HepG2 (cell line): ENCODE results near the gene TTN. TPM values are rescaled to one million over a fixed set of nuclear protein-coding genes. Genes with fewer than 3 reads are reported as not detected.

ENCODE experiments used
- FOXJ3 ChIP-seq: sonication (generic); formaldehyde crosslinking; IDR thresholded peaks from 2 replicates; pipeline ENCODE4 v1.4.0; 2020; ENCODE audit warnings: missing genetic modification reagents, mild to moderate bottlenecking, borderline replicate concordance
- HES4 ChIP-seq: sonication (generic); formaldehyde crosslinking; IDR thresholded peaks from 2 replicates; pipeline ENCODE4 v1.9.0; 2021; ENCODE audit warnings: mild to moderate bottlenecking, missing genetic modification reagents, borderline replicate concordance
- HNF4G ChIP-seq, 2 experiments: sonication (generic) in 1 of 2; formaldehyde crosslinking in 1 of 2; IDR thresholded peaks; 2 replicates each; pipeline versions ENCODE4 v1.4.0 to v1.6.1; 2011 to 2020; ENCODE audit warnings: borderline replicate concordance in 2 of 2, low read depth in 2 of 2, mild to moderate bottlenecking in 2 of 2, low read length in 1 of 2, missing genetic modification reagents in 1 of 2, moderate library complexity in 1 of 2
- KDM4B ChIP-seq: sonication (generic); formaldehyde crosslinking; IDR thresholded peaks from 2 replicates; pipeline ENCODE4 v1.4.0; 2020; ENCODE audit warnings: missing genetic modification reagents
- RAD51 ChIP-seq: fragments of 450-650 bp; IDR thresholded peaks from 2 replicates; pipeline ENCODE4 v1.6.1; 2016; ENCODE audit warnings: borderline replicate concordance
- RCOR2 ChIP-seq: IDR thresholded peaks from 2 replicates; pipeline ENCODE4 v1.6.1; 2016; ENCODE audit warnings: missing biosample characterization, missing genetic modification reagents
- SIN3B ChIP-seq: fragments of 150-350 bp; IDR thresholded peaks from 2 replicates; pipeline ENCODE4 v1.6.1; 2014; ENCODE audit warnings: low read length
- SIX4 ChIP-seq: sonication (generic); formaldehyde crosslinking; IDR thresholded peaks from 2 replicates; pipeline ENCODE4 v1.4.0; 2020; ENCODE audit warnings: missing genetic modification reagents
- STAG1 ChIP-seq: sonication (generic); formaldehyde crosslinking; IDR thresholded peaks from 2 replicates; pipeline ENCODE4 v1.4.0; 2020; ENCODE audit warnings: missing genetic modification reagents
- ZBTB21 ChIP-seq: sonication (generic); formaldehyde crosslinking; IDR thresholded peaks from 2 replicates; pipeline ENCODE4 v1.4.0; 2020; ENCODE audit warnings: missing genetic modification reagents
- ZFAT ChIP-seq: sonication (generic); formaldehyde crosslinking; conservative IDR thresholded peaks from 2 replicates; pipeline ENCODE4 v1.8.1; 2023; ENCODE audit warnings: missing genetic modification reagents, inconsistent platforms
- ZFP41 ChIP-seq: sonication (generic); formaldehyde crosslinking; IDR thresholded peaks from 2 replicates; pipeline ENCODE4 v1.4.0; 2020; ENCODE audit warnings: mild to moderate bottlenecking, missing genetic modification reagents, borderline replicate concordance
- ZFP90 ChIP-seq: sonication (generic); formaldehyde crosslinking; IDR thresholded peaks from 2 replicates; pipeline ENCODE4 v1.8.0; 2022; ENCODE audit warnings: missing genetic modification reagents, mild to moderate bottlenecking, inconsistent platforms, borderline replicate concordance
- ZNF234 ChIP-seq: sonication (generic); formaldehyde crosslinking; conservative IDR thresholded peaks from 2 replicates; pipeline ENCODE4 v1.5.1; 2020; ENCODE audit warnings: mild to moderate bottlenecking, missing genetic modification reagents
- ZNF34 ChIP-seq: sonication (generic); formaldehyde crosslinking; IDR thresholded peaks from 2 replicates; pipeline ENCODE4 v1.4.0; 2020; ENCODE audit warnings: mild to moderate bottlenecking, missing genetic modification reagents, borderline replicate concordance
- ZNF557 ChIP-seq: sonication (generic); formaldehyde crosslinking; IDR thresholded peaks from 2 replicates; pipeline ENCODE4 v1.4.0; 2020; ENCODE audit warnings: missing genetic modification reagents
- ZNF570 ChIP-seq: sonication (generic); formaldehyde crosslinking; IDR thresholded peaks from 2 replicates; pipeline ENCODE4 v1.4.0; 2020; ENCODE audit warnings: mild to moderate bottlenecking, missing genetic modification reagents, borderline replicate concordance
- ZNF776 ChIP-seq: sonication (generic); formaldehyde crosslinking; IDR thresholded peaks from 2 replicates; pipeline ENCODE4 v1.4.0; 2020; ENCODE audit warnings: mild to moderate bottlenecking, missing genetic modification reagents
- ZNF780A ChIP-seq: sonication (generic); formaldehyde crosslinking; IDR thresholded peaks from 2 replicates; pipeline ENCODE4 v1.8.0; 2022; ENCODE audit warnings: mild to moderate bottlenecking, missing genetic modification reagents, moderate library complexity
- ZNF816 ChIP-seq: sonication (generic); formaldehyde crosslinking; IDR thresholded peaks from 2 replicates; pipeline ENCODE4 v1.8.0; 2022; ENCODE audit warnings: missing genetic modification reagents, mild to moderate bottlenecking, borderline replicate concordance
- polyA plus RNA-seq, 8 experiments: library from polyadenylated mRNA; depleted of rRNA in 3 of 8; stranded (reverse) in 7 of 8; unstranded in 1 of 8; fragments of >200 nt; fragmentation: Illumina TruSeq in 4 of 8; extraction: Trizol in 4 of 8; gene quantifications; 2 replicates each; pipeline versions ENCODE4 v1.2.1 to v1.2.3, GENCODE V29; 2011 to 2016; ENCODE audit warnings: low read depth in 4 of 8, missing spikeins in 1 of 8, mixed read lengths in 1 of 8; ENCODE audit not compliant: insufficient read depth in 1 of 8
- total RNA-seq, 5 experiments: library from RNA; depleted of rRNA; stranded (reverse); fragments of >200 nt; fragmentation: Illumina TruSeq; extraction: Trizol; gene quantifications; 2 replicates each; pipeline ENCODE4 v1.2.3, GENCODE V29; 2016; ENCODE audit warnings: low read depth in 1 of 5
- TF ChIP-seq, protein P1 (sequence below): sonication (generic); formaldehyde crosslinking; conservative IDR thresholded peaks from 2 replicates; pipeline ENCODE4 v1.8.0; 2022; ENCODE audit warnings: missing genetic modification reagents
- TF ChIP-seq, protein P2 (sequence below): sonication (generic); formaldehyde crosslinking; IDR thresholded peaks from 2 replicates; pipeline ENCODE4 v1.8.1; 2023; ENCODE audit warnings: mild to moderate bottlenecking, missing genetic modification reagents, borderline replicate concordance
- TF ChIP-seq, protein P3 (sequence below): sonication (generic); formaldehyde crosslinking; IDR thresholded peaks from 2 replicates; pipeline ENCODE4 v1.8.0; 2022; ENCODE audit warnings: missing genetic modification reagents, mild to moderate bottlenecking, inconsistent platforms, borderline replicate concordance
- TF ChIP-seq, protein P4 (sequence below): sonication (generic); formaldehyde crosslinking; IDR thresholded peaks from 2 replicates; pipeline ENCODE4 v1.5.0; 2020; ENCODE audit warnings: missing genetic modification reagents

Gene TTN
- total and polyA plus RNA-seq, 2 of the 13 experiments (the other 11 are each of a cell fraction or from before 2014, with no cell fraction given): under 0.01 TPM

DNA sequence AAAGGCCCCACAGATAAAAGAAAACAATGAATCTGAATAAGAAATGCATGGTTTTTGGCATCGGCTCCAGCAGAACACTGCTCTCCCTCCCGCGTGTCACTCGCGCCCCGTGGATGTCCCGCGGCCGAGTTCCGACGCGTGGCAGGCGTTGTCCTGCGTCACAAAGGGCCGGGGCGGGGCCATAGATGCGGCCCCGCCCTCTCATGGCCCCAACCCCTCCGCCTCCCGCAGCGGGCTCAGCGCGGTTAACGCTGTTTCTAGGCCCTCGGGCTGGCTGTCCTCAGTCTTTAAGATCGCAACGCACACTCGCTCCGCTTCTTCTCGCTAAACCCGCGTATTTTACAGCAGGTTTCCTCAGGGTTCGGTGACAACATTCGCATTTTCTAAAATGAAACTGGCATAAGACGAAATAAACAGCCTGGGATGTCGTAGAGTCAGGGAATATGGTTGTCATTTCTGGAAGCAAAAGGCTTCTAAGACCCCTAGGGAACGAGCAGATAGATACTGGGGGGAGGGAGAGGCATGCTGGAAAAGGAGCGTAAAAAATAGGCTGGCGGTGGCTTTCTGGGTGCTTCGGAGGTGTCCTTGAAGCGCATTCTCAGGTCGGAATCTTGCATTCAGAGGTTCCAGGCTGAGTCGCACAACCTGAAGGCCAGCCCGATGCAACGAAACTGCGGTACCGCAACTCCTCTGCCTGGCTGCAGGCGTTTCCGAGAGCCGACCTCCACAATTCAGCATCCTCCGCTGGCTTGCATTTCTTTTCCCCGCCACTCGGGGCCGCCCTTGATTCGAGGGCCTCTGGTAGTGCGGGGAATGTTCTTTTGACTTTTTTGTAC lies 328.6 kb downstream of the TTN start, which contains the start of gene FKBP7 (continued):
- TF ChIP-seq, protein P1, sequence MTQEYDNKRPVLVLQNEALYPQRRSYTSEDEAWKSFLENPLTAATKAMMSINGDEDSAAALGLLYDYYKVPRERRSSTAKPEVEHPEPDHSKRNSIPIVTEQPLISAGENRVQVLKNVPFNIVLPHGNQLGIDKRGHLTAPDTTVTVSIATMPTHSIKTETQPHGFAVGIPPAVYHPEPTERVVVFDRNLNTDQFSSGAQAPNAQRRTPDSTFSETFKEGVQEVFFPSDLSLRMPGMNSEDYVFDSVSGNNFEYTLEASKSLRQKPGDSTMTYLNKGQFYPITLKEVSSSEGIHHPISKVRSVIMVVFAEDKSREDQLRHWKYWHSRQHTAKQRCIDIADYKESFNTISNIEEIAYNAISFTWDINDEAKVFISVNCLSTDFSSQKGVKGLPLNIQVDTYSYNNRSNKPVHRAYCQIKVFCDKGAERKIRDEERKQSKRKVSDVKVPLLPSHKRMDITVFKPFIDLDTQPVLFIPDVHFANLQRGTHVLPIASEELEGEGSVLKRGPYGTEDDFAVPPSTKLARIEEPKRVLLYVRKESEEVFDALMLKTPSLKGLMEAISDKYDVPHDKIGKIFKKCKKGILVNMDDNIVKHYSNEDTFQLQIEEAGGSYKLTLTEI: no peak
- peak; percentile 91; the same call in 1 of the 2 replicates for TF ChIP-seq ZFP90 (CRISPR knock-in tag)
- no peak; the same call in 1 of the 2 replicates for TF ChIP-seq ZNF557 (CRISPR knock-in tag)
- peak; percentile 81; the same call in 1 of the 2 replicates for TF ChIP-seq ZNF34
- TF ChIP-seq, protein P2, sequence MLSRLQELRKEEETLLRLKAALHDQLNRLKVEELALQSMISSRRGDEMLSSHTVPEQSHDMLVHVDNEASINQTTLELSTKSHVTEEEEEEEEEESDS (CRISPR knock-in tag): no peak; the same call in 1 of the 2 replicates
- TF ChIP-seq ZNF234 (CRISPR knock-in tag): no peak
- peak; percentile 76; the same call in 1 of the 2 replicates for TF ChIP-seq FOXJ3 (CRISPR knock-in tag)
- TF ChIP-seq RAD51: no peak
- TF ChIP-seq ZNF570 (CRISPR knock-in tag): no peak
- peak; percentile 64; the same call in 1 of the 2 replicates for TF ChIP-seq SIX4
- no peak for TF ChIP-seq ZNF780A
- TF ChIP-seq, protein P3, sequence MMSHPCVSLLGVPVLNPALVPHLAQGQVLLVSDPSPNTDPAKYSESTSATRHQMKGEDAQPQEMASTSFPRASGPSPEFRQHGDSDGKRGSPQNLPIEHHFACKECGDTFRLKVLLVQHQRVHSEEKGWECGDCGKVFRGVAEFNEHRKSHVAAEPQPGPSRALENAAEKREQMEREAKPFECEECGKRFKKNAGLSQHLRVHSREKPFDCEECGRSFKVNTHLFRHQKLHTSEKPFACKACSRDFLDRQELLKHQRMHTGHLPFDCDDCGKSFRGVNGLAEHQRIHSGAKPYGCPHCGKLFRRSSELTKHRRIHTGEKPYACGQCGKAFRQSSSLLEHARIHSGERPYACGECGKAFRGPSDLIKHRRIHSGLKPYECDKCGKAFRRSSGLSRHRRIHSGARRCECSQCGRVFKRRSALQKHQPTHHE (CRISPR knock-in tag): no peak
- TF ChIP-seq, protein P4, sequence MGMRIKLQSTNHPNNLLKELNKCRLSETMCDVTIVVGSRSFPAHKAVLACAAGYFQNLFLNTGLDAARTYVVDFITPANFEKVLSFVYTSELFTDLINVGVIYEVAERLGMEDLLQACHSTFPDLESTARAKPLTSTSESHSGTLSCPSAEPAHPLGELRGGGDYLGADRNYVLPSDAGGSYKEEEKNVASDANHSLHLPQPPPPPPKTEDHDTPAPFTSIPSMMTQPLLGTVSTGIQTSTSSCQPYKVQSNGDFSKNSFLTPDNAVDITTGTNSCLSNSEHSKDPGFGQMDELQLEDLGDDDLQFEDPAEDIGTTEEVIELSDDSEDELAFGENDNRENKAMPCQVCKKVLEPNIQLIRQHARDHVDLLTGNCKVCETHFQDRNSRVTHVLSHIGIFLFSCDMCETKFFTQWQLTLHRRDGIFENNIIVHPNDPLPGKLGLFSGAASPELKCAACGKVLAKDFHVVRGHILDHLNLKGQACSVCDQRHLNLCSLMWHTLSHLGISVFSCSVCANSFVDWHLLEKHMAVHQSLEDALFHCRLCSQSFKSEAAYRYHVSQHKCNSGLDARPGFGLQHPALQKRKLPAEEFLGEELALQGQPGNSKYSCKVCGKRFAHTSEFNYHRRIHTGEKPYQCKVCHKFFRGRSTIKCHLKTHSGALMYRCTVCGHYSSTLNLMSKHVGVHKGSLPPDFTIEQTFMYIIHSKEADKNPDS: 0 out of 2 replicates have a peak, but pooled peaks have one; percentile 26
- peak; percentile 72; the same call in 1 of the 2 replicates for TF ChIP-seq RCOR2
- peak; percentile 75 for TF ChIP-seq KDM4B (CRISPR knock-in tag)
- TF ChIP-seq STAG1 (CRISPR knock-in tag): peak; percentile 65
- TF ChIP-seq HNF4G (IDR thresholded peaks at IDR 0.05; ENCODE audit: borderline replicate concordance, low read depth, low read length): no peak
- TF ChIP-seq HNF4G (CRISPR knock-in tag; IDR thresholded peaks at IDR 0.05; ENCODE audit: borderline replicate concordance, low read depth): no peak
- no peak for TF ChIP-seq SIN3B
- no peak for TF ChIP-seq ZFP41 (CRISPR knock-in tag)
- peak; percentile 80 for TF ChIP-seq ZBTB21 (CRISPR knock-in tag)
- TF ChIP-seq ZNF776 (CRISPR knock-in tag): no peak
- TF ChIP-seq HES4 (CRISPR knock-in tag): peak; percentile 72; the same call in 1 of the 2 replicates
- peak; percentile 91 for TF ChIP-seq ZFAT (CRISPR knock-in tag)
- TF ChIP-seq ZNF816 (CRISPR knock-in tag): no peak
